ENCODE data around the gene BCL2L12. TPM values are rescaled to one million over a fixed set of nuclear protein-coding genes. Genes with fewer than 3 reads are reported as not detected.
A peak's percentile ranks its signal among the peaks of the same experiment; 100 is the strongest.

BCL2L12 gene
- total and polyA plus RNA-seq, 5 experiments from 2014 or later: 19.3 to 24.0 (median 20.6) TPM

- Mint-ChIP-seq H3K27ac (peak overlapping the region in 8 of 10 donors; percentile 5 to 81 (median 64)), H3K4me1 (peaks cover 16 to 33% (median 23%) of the 10 kb centered on the region in 4 donors), H3K27me3 (peaks cover 0 to 22% (median 11%) of the 10 kb centered on the region in 5 donors), H3K4me3 (peak overlapping the region; percentile 85 to 99 (median 92)), H3K9me3 (no peaks in the 10 kb centered on the region), H3K36me3 (peaks cover 0 to 16% (median 3%) of the 10 kb centered on the region in 3 donors)
- POLR2A ChIA-PET: interaction anchor here (0.6 to 1.1 kb wide), 2 partner anchors 9 to 11 kb away, joined by 3 to 4 read pairs; no protein-coding TSS in a partner anchor
- no peak for DNase-seq
- ATAC-seq: peak in 1 of 2 donors; percentile 24
Observed at GRCh38 chr19:49690079-49690655, 24.4 kb downstream of the BCL2L12 start.

- ATAC-seq (peak; percentile 73 to 75), DNase-seq (peak in 6 of 10 donors; percentile 35 to 62 (median 50))
- Mint-ChIP-seq H3K4me1 (peaks cover 16 to 33% (median 23%) of the 10 kb centered on the region in 4 donors), H3K4me3 (peak within 1 kb of the TSS; percentile 85 to 99 (median 92)), H3K9me3 (no peaks in the 10 kb centered on the region), H3K36me3 (peaks cover 0 to 10% (median 3%) of the 10 kb centered on the region in 3 donors), H3K27me3 (peaks cover 0 to 22% (median 11%) of the 10 kb centered on the region in 5 donors), H3K27ac (peak within 1 kb of the TSS; percentile 1 to 93 (median 74))
- POLR2A ChIA-PET: interaction anchor here (0.5 to 0.6 kb wide), 2 partner anchors 8 to 12 kb away, joined by 3 to 7 read pairs; no protein-coding TSS in a partner anchor
Observed at GRCh38 chr19:49690656-49691242, 25.0 kb downstream of the BCL2L12 start, which contains the start of gene CPT1C. Gene CPT1C, plus strand, starts transcription at chr19:49691116. Its CDS starts 1,137 bp downstream, at chr19:49692253.

- H3K27ac Mint-ChIP-seq: peak overlapping the region in 3 of 10 donors; percentile 74 to 93 (median 77)
- no peaks in the 10 kb centered on the region for H3K9me3 Mint-ChIP-seq
- DNase-seq: peak in 1 of 10 donors; percentile 31
- peak overlapping the region; percentile 85 to 99 (median 92) for H3K4me3 Mint-ChIP-seq
- H3K36me3 Mint-ChIP-seq: peaks cover 0 to 8% (median 3%) of the 10 kb centered on the region in 3 donors
- POLR2A ChIA-PET: interaction anchor here (0.5 to 1.4 kb wide), 3 partner anchors 11 to 26 kb away, joined by 4 to 7 read pairs (median 6); no protein-coding TSS in a partner anchor
- peak; percentile 28 to 33 for ATAC-seq
- H3K27me3 Mint-ChIP-seq: peaks cover 0 to 22% (median 11%) of the 10 kb centered on the region in 5 donors
- peaks cover 16 to 33% (median 23%) of the 10 kb centered on the region in 4 donors for H3K4me1 Mint-ChIP-seq
Observed at GRCh38 chr19:49691243-49692146, 25.8 kb downstream of the BCL2L12 start.

- POLR2A ChIA-PET: interaction anchor here (1.4 kb wide), 1 partner anchor 26 kb away, joined by 4 read pairs; no protein-coding TSS in a partner anchor
- Mint-ChIP-seq H3K27ac (no peak overlapping the region), H3K4me3 (peak overlapping the region in 5 of 10 donors; percentile 3 to 28 (median 24)), H3K4me1 (peaks cover 13 to 33% (median 23%) of the 10 kb centered on the region in 4 donors), H3K36me3 (peaks cover 0 to 5% (median under 1%) of the 10 kb centered on the region in 3 donors), H3K27me3 (peaks cover 0 to 22% (median 11%) of the 10 kb centered on the region in 5 donors), H3K9me3 (no peaks in the 10 kb centered on the region)
- DNase-seq (no peak), ATAC-seq (no peak)
Observed at GRCh38 chr19:49692147-49692506, 26.4 kb downstream of the BCL2L12 start.

GRCh38 chr19:49696115-49696514, 30.4 kb downstream of the BCL2L12 start:
- Mint-ChIP-seq H3K27ac (no peak overlapping the region), H3K9me3 (no peaks in the 10 kb centered on the region), H3K27me3 (peaks cover 0 to 17% (median 9%) of the 10 kb centered on the region in 5 donors), H3K4me3 (no peak overlapping the region), H3K36me3 (no peaks in the 10 kb centered on the region), H3K4me1 (peaks cover 1 to 7% (median 6%) of the 10 kb centered on the region in 4 donors)
- DNase-seq: no peak
- POLR2A ChIA-PET: interaction anchor here (0.9 kb wide), 1 partner anchor 20 kb away, joined by 3 read pairs; no protein-coding TSS in a partner anchor
- no peak for ATAC-seq

- no peak overlapping the region for H3K4me3 Mint-ChIP-seq
- ATAC-seq (no peak), DNase-seq (no peak)
- peak overlapping the region in 2 of 10 donors; percentile 21 to 44 for H3K27ac Mint-ChIP-seq
- POLR2A ChIA-PET: no interaction called here
- H3K4me1 Mint-ChIP-seq: peaks cover 0 to 1% (median 0%) of the 10 kb centered on the region in 4 donors
- peaks cover 0 to 15% (median 9%) of the 10 kb centered on the region in 5 donors for H3K27me3 Mint-ChIP-seq
- no peaks in the 10 kb centered on the region for H3K9me3 Mint-ChIP-seq
- no peaks in the 10 kb centered on the region for H3K36me3 Mint-ChIP-seq
Observed at GRCh38 chr19:49696865-49697264, 31.1 kb downstream of the BCL2L12 start.

GRCh38 chr19:49699364-49699763, 33.6 kb downstream of the BCL2L12 start:
- Mint-ChIP-seq H3K4me3 (no peak overlapping the region), H3K36me3 (peaks cover 0 to 2% (median 0%) of the 10 kb centered on the region in 3 donors), H3K27ac (no peak overlapping the region), H3K9me3 (no peaks in the 10 kb centered on the region), H3K27me3 (peaks cover 0 to 35% (median 5%) of the 10 kb centered on the region in 5 donors), H3K4me1 (peaks cover 0 to 1% (median 0%) of the 10 kb centered on the region in 4 donors)
- POLR2A ChIA-PET: interaction anchor here (0.6 to 0.9 kb wide), 2 partner anchors 9 to 11 kb away, joined by 3 to 11 read pairs; no protein-coding TSS in a partner anchor
- ATAC-seq (no peak), DNase-seq (no peak)

- H3K27me3 Mint-ChIP-seq: peaks cover 0 to 35% (median 2%) of the 10 kb centered on the region in 5 donors
- peaks cover 0 to 1% (median 0%) of the 10 kb centered on the region in 4 donors for H3K4me1 Mint-ChIP-seq
- ATAC-seq (peak; percentile 42 to 53), DNase-seq (no peak)
- H3K36me3 Mint-ChIP-seq: peaks cover 0 to 2% (median 0%) of the 10 kb centered on the region in 3 donors
- no peaks in the 10 kb centered on the region for H3K9me3 Mint-ChIP-seq
- H3K27ac Mint-ChIP-seq: no peak overlapping the region
- H3K4me3 Mint-ChIP-seq: no peak overlapping the region
- POLR2A ChIA-PET: interaction anchor here (0.6 to 0.8 kb wide), 2 partner anchors 1051 to 1653 kb away, joined by 3 to 4 read pairs; no protein-coding TSS in a partner anchor
Observed at GRCh38 chr19:49700563-49700962, 34.8 kb downstream of the BCL2L12 start.

- Mint-ChIP-seq H3K4me1 (peaks cover 0 to 1% (median 0%) of the 10 kb centered on the region in 4 donors), H3K4me3 (no peak overlapping the region), H3K36me3 (peaks cover 0 to 2% (median 0%) of the 10 kb centered on the region in 3 donors), H3K9me3 (no peaks in the 10 kb centered on the region), H3K27ac (no peak overlapping the region), H3K27me3 (peaks cover 0 to 35% (median 2%) of the 10 kb centered on the region in 5 donors)
- POLR2A ChIA-PET: no interaction called here
- no peak for DNase-seq
- no peak for ATAC-seq
Observed at GRCh38 chr19:49701271-49701786, 35.6 kb downstream of the BCL2L12 start.

- peaks cover 0 to 1% (median 0%) of the 10 kb centered on the region in 4 donors for H3K4me1 Mint-ChIP-seq
- POLR2A ChIA-PET: no interaction called here
- peaks cover 0 to 2% (median 0%) of the 10 kb centered on the region in 3 donors for H3K36me3 Mint-ChIP-seq
- ATAC-seq: no peak
- no peak overlapping the region for H3K27ac Mint-ChIP-seq
- peaks cover 0 to 39% (median 6%) of the 10 kb centered on the region in 5 donors for H3K27me3 Mint-ChIP-seq
- no peak overlapping the region for H3K4me3 Mint-ChIP-seq
- no peak for DNase-seq
- H3K9me3 Mint-ChIP-seq: no peaks in the 10 kb centered on the region
Observed at GRCh38 chr19:49704888-49705642, 39.3 kb downstream of the BCL2L12 start.

GRCh38 chr19:49705919-49706318, 40.2 kb downstream of the BCL2L12 start:
- no peak overlapping the region for H3K4me3 Mint-ChIP-seq
- no peak overlapping the region for H3K27ac Mint-ChIP-seq
- ATAC-seq (no peak), DNase-seq (no peak)
- peaks cover 0 to 2% (median 0%) of the 10 kb centered on the region in 3 donors for H3K36me3 Mint-ChIP-seq
- peaks cover 0 to 38% (median 10%) of the 10 kb centered on the region in 5 donors for H3K27me3 Mint-ChIP-seq
- peaks cover 0 to 1% (median 0%) of the 10 kb centered on the region in 4 donors for H3K4me1 Mint-ChIP-seq
- no peaks in the 10 kb centered on the region for H3K9me3 Mint-ChIP-seq
- POLR2A ChIA-PET: no interaction called here
